Loucy (cell line): ENCODE results near the gene MYO10.

Source experiments
- H2AFZ ChIP-seq: fragments of 200-600 bp; sonication (generic); 2 replicates; pipeline ENCODE4 v1.6.0; 2016; ENCODE audit warnings: antibody characterized with exemption, mild to moderate bottlenecking, low read length, moderate library complexity
- H3F3A ChIP-seq: fragments of 200-600 bp; 2 replicates; pipeline ENCODE4 v1.6.0; 2016; ENCODE audit warnings: antibody characterized with exemption, low read depth, mild to moderate bottlenecking
- H3K27me3 ChIP-seq: fragments of 200-600 bp; sonication (generic); 2 replicates; pipeline ENCODE4 v1.6.1; 2014; ENCODE audit warnings: low read length, mild to moderate bottlenecking; ENCODE audit not compliant: insufficient read depth, poor library complexity, severe bottlenecking
- H3K36me3 ChIP-seq: fragments of 200-600 bp; sonication (generic); 2 replicates; pipeline ENCODE4 v1.6.1; 2016; ENCODE audit warnings: low read length; ENCODE audit not compliant: insufficient read depth
- H3K4me1 ChIP-seq: fragments of 200-600 bp; sonication (generic); 2 replicates; pipeline ENCODE4 v1.5.1; 2014; ENCODE audit warnings: low read length, mild to moderate bottlenecking; ENCODE audit not compliant: insufficient read depth, poor library complexity, severe bottlenecking
- H3K4me2 ChIP-seq: fragments of 200-600 bp; sonication (generic); 2 replicates; pipeline ENCODE4 v1.6.0; 2014; ENCODE audit warnings: antibody characterized with exemption, low read length, low read depth, mild to moderate bottlenecking; ENCODE audit not compliant: poor library complexity, severe bottlenecking
- H3K4me3 ChIP-seq: fragments of 200-600 bp; sonication (generic); 2 replicates; pipeline ENCODE4 v1.5.1; 2014; ENCODE audit warnings: low read length, mild to moderate bottlenecking, mixed read lengths; ENCODE audit not compliant: poor library complexity, severe bottlenecking
- H3K79me2 ChIP-seq: fragments of 200-600 bp; sonication (generic); 2 replicates; pipeline ENCODE4 v1.6.1; 2014; ENCODE audit warnings: low read length; ENCODE audit not compliant: insufficient read depth
- H3K9ac ChIP-seq: fragments of 200-600 bp; sonication (generic); 2 replicates; pipeline ENCODE4 v1.6.0; 2014; ENCODE audit warnings: mild to moderate bottlenecking, low read depth, low read length, moderate library complexity; ENCODE audit not compliant: poor library complexity, severe bottlenecking
- H3K9me2 ChIP-seq: fragments of 200-600 bp; sonication (generic); replicated peaks from 2 replicates; pipeline ENCODE4 v1.6.1; 2016; ENCODE audit warnings: low read depth, low read length, mixed read lengths
- H3K9me3 ChIP-seq: fragments of 200-600 bp; sonication (generic); 2 replicates; pipeline ENCODE4 v1.6.1; 2014; ENCODE audit warnings: mild to moderate bottlenecking, antibody characterized with exemption, low read length, low read depth; ENCODE audit not compliant: insufficient read depth
- H4K20me1 ChIP-seq: fragments of 200-600 bp; sonication (generic); 2 replicates; pipeline ENCODE4 v1.6.0; 2014; ENCODE audit warnings: antibody characterized with exemption, low read length, mild to moderate bottlenecking; ENCODE audit not compliant: insufficient read depth, poor library complexity, severe bottlenecking
- CTCF ChIP-seq: fragments of 200-600 bp; sonication (generic); conservative IDR thresholded peaks from 2 replicates; pipeline ENCODE4 v1.5.1; 2014; ENCODE audit warnings: mild to moderate bottlenecking, antibody characterized with exemption, low read length
- EZH2phosphoT487 ChIP-seq: fragments of 200-600 bp; IDR thresholded peaks from 2 replicates; pipeline ENCODE4 v1.6.1; 2018; ENCODE audit warnings: antibody characterized with exemption, mild to moderate bottlenecking, moderate library complexity, borderline replicate concordance

MYO10 gene

DNA sequence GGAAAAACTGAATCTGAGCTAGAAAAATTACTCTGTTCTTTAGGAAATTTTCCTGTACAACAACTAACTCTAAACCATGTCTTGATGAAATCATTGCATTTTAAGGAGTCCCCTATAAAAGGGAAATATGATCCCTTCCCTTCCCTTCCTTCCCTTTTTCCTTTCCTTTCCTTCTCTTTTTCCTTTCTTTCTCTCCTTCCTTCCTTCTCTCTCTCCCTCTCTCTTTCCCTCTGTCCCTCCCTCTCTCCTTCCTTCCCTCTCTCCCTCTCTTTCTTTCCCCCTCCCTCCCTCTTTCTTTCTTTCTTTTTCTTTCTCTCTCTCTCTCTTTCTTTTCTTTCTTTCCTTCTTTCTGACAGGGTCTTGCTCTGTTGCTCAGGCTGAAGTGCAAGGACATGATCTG, 42.2 kb upstream of the MYO10 start:
- H4K20me1 ChIP-seq: no peaks in the 10 kb centered on the region
- no peak overlapping the region for H3K4me2 ChIP-seq
- no peak for TF ChIP-seq EZH2phosphoT487
- no peak overlapping the region for H2AFZ ChIP-seq
- no peak overlapping the region for H3K9ac ChIP-seq
- H3K9me3 ChIP-seq: no peaks in the 10 kb centered on the region; the same call in 1 of the 2 replicates
- H3K4me1 ChIP-seq: no peaks in the 10 kb centered on the region
- H3F3A ChIP-seq: no peaks in the 10 kb centered on the region
- H3K4me3 ChIP-seq: no peak overlapping the region
- no peaks in the 10 kb centered on the region for H3K9me2 ChIP-seq
- no peaks in the 10 kb centered on the region for H3K27me3 ChIP-seq
- H3K79me2 ChIP-seq: no peaks in the 10 kb centered on the region
- H3K36me3 ChIP-seq: no peaks in the 10 kb centered on the region

GRCh38 chr5:16976625-16977008, 40.5 kb upstream of the MYO10 start:
- Histone ChIP-seq H3K79me2 (no peaks in the 10 kb centered on the region), H3K9me2 (no peaks in the 10 kb centered on the region), H3K36me3 (no peaks in the 10 kb centered on the region), H2AFZ (no peak overlapping the region), H3K9ac (no peak overlapping the region), H3K4me3 (no peak overlapping the region), H3F3A (no peaks in the 10 kb centered on the region), H3K9me3 (no peaks in the 10 kb centered on the region; the same call in 1 of the 2 replicates), H4K20me1 (no peaks in the 10 kb centered on the region), H3K27me3 (no peaks in the 10 kb centered on the region), H3K4me2 (no peak overlapping the region), H3K4me1 (no peaks in the 10 kb centered on the region)
- TF ChIP-seq EZH2phosphoT487: no peak

- H3K9me2 ChIP-seq: no peaks in the 10 kb centered on the region
- H3K79me2 ChIP-seq: no peaks in the 10 kb centered on the region
- no peak overlapping the region for H3K4me3 ChIP-seq
- no peak overlapping the region for H3K4me2 ChIP-seq
- H3K36me3 ChIP-seq: no peaks in the 10 kb centered on the region
- TF ChIP-seq CTCF: no peak
- no peak for TF ChIP-seq EZH2phosphoT487
- no peaks in the 10 kb centered on the region for H3F3A ChIP-seq
- H3K9me3 ChIP-seq: no peaks in the 10 kb centered on the region; the same call in 1 of the 2 replicates
- H3K27me3 ChIP-seq: no peaks in the 10 kb centered on the region
- H3K4me1 ChIP-seq: no peaks in the 10 kb centered on the region
- no peak overlapping the region for H3K9ac ChIP-seq
- no peaks in the 10 kb centered on the region for H4K20me1 ChIP-seq
- no peak overlapping the region for H2AFZ ChIP-seq
These were observed 40.0 kb upstream of the MYO10 start for GRCh38 chr5:16975950-16976624.

GRCh38 chr5:16974981-16975380, 38.9 kb upstream of the MYO10 start:
- Histone ChIP-seq H4K20me1 (no peaks in the 10 kb centered on the region), H3K79me2 (no peaks in the 10 kb centered on the region), H2AFZ (no peak overlapping the region), H3K9ac (no peak overlapping the region), H3K4me2 (no peak overlapping the region), H3K9me3 (no peaks in the 10 kb centered on the region; the same call in 1 of the 2 replicates), H3K36me3 (no peaks in the 10 kb centered on the region), H3K9me2 (no peaks in the 10 kb centered on the region), H3F3A (no peaks in the 10 kb centered on the region), H3K4me1 (no peaks in the 10 kb centered on the region), H3K4me3 (no peak overlapping the region), H3K27me3 (no peaks in the 10 kb centered on the region)
- TF ChIP-seq CTCF (no peak), EZH2phosphoT487 (no peak)
